ENCODE measurements around the gene PARL. TPM values are rescaled to one million over a fixed set of nuclear protein-coding genes. Genes with fewer than 3 reads are reported as not detected.

Gene PARL
- total and polyA plus RNA-seq, 8 donors: 39.6 to 58.3 (median 50.3) TPM

DNA sequence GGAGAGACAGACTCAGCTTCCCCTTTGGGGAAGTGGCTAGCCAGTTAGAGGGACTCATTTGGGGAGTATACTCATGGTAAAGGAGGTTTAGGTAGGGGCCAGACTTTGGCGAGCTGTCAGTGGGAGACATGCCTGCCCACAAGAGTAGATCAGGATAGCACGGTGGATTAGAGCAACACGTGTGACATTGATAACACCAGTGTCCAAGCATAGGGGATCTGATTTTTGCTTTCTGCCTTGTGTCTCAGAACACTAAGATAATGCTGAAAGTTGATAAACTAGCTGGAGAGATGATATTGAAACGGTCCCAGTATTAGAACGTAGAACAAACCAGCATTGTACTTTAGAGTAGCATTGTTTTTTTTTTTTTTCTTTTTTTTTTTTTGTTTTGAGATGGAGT, 85.2 kb downstream of the PARL start:
- TF ChIP-seq, protein P1, sequence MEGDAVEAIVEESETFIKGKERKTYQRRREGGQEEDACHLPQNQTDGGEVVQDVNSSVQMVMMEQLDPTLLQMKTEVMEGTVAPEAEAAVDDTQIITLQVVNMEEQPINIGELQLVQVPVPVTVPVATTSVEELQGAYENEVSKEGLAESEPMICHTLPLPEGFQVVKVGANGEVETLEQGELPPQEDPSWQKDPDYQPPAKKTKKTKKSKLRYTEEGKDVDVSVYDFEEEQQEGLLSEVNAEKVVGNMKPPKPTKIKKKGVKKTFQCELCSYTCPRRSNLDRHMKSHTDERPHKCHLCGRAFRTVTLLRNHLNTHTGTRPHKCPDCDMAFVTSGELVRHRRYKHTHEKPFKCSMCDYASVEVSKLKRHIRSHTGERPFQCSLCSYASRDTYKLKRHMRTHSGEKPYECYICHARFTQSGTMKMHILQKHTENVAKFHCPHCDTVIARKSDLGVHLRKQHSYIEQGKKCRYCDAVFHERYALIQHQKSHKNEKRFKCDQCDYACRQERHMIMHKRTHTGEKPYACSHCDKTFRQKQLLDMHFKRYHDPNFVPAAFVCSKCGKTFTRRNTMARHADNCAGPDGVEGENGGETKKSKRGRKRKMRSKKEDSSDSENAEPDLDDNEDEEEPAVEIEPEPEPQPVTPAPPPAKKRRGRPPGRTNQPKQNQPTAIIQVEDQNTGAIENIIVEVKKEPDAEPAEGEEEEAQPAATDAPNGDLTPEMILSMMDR (IDR thresholded peaks at IDR 0.05): no peak
- H3K36me3 ChIP-seq: peaks cover 0 to 79% of the 10 kb centered on the region in 2 donors
- H3K27me3 ChIP-seq: no peaks in the 10 kb centered on the region
- intact Hi-C loops (cut with DNase I): no loop called here
- no peaks in the 10 kb centered on the region for H3K4me1 ChIP-seq
- DNase-seq: no peak
- no peaks in the 10 kb centered on the region for H3K9me3 ChIP-seq
- H3K4me3 ChIP-seq: no peak overlapping the region
- no peak overlapping the region for H3K27ac ChIP-seq
- no peak for ATAC-seq

DNA sequence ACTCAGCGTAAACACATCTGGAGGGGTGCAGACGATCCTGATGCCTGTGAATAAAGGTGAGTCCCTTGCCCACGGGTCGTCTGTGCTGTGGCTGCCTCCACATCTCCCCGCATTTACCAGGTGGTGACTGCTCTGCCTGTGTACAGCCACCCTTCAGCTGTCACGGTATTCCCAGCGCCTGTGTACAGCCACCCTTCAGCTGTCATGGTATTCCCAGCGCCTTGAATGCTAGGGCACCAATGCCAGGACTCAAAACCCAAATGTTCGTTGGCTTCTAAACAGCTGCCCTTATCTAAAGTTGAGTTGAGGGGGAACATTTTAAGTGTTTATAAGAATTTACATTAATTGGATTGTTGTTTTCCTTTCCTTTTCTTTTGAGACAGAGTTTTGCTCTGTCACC, 86.7 kb downstream of the PARL start:
- Histone ChIP-seq H3K27ac (no peak overlapping the region), H3K27me3 (no peaks in the 10 kb centered on the region), H3K4me3 (no peak overlapping the region), H3K9me3 (no peaks in the 10 kb centered on the region), H3K36me3 (peaks cover 0 to 79% of the 10 kb centered on the region in 2 donors), H3K4me1 (no peaks in the 10 kb centered on the region)
- intact Hi-C loops (cut with DNase I): no loop called here
- TF ChIP-seq, protein P1 (IDR thresholded peaks at IDR 0.05): no peak
- no peak for ATAC-seq
- no peak for DNase-seq

DNA sequence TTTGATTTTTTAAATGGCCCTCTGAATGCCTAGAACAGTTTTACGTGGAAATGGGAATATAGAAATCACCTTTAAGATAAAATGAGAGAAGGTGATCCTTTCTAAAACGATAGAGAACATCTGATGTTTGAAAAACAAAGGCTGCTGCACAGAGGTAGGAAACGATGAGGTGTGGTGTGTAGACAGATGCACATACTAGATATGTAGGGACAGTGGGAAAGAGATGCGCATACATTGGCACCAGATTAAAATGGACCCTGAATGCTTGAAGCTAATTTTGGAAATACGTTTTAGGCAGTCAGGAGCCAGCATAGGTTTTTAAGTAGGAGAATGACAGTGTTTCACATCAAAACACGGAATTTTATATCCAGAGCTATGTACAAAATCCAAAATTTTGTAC, 88.3 kb downstream of the PARL start:
- Histone ChIP-seq H3K27ac (no peak overlapping the region), H3K36me3 (peaks cover 0 to 79% of the 10 kb centered on the region in 2 donors), H3K9me3 (no peaks in the 10 kb centered on the region), H3K27me3 (no peaks in the 10 kb centered on the region), H3K4me1 (no peaks in the 10 kb centered on the region), H3K4me3 (no peak overlapping the region)
- ATAC-seq (no peak), DNase-seq (no peak)
- TF ChIP-seq, protein P1 (IDR thresholded peaks at IDR 0.05): no peak
- intact Hi-C loops (cut with DNase I): no loop called here

DNA sequence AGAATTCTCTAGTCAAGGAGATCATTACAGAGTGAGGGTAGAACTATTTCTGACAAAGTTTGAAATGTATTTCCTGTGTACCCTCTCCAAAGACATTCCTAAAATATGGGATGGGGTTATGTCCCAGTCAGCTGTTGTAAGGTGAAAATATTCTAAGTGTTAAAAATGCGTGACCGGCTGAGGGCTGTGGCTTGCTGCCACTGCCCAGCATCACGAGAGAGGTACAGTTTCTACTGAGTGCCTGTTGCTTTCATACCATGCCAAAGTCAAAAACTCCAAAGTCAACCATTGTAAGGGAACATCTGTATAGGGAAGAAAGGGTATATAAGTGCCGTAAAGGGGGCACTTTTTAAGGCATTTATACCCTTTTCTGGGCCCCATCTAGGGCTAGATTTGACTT, 90.2 kb downstream of the PARL start:
- H3K36me3 ChIP-seq: peaks cover 4 to 79% of the 10 kb centered on the region in 2 donors
- TF ChIP-seq, protein P1 (IDR thresholded peaks at IDR 0.05): no peak
- no peaks in the 10 kb centered on the region for H3K27me3 ChIP-seq
- no peak overlapping the region for H3K27ac ChIP-seq
- no peak overlapping the region for H3K4me3 ChIP-seq
- no peaks in the 10 kb centered on the region for H3K9me3 ChIP-seq
- no peak for ATAC-seq
- intact Hi-C loops (cut with DNase I): no loop called here
- H3K4me1 ChIP-seq: no peaks in the 10 kb centered on the region
- DNase-seq: no peak

DNA sequence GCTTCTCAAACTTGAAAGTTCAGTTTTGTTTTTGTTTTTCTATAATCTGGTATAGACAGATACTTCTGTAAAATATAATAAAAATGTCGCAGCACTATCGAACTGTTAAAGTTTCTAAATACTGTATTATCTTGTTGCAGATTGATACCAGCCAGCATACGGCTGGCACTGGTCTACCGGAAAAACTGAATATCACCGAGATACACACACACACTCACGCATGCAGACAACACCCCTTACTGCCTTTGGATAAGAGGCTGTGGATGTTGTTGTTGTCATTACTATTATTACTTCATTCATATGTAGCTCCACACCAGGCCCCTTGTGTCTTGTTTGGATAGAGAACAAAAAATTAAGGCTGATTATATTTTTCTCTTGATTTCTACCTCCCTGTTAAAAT, 91.7 kb downstream of the PARL start:
- intact Hi-C loops (cut with DNase I): no loop called here
- TF ChIP-seq, protein P1 (IDR thresholded peaks at IDR 0.05): no peak

More for the DNA sequence above, 91.7 kb downstream of the PARL start:
- no peaks in the 10 kb centered on the region for H3K4me1 ChIP-seq
- H3K27me3 ChIP-seq: no peaks in the 10 kb centered on the region
- H3K27ac ChIP-seq: no peak overlapping the region
- DNase-seq (no peak), ATAC-seq (no peak)
- no peaks in the 10 kb centered on the region for H3K9me3 ChIP-seq
- no peak overlapping the region for H3K4me3 ChIP-seq
- peaks cover 4 to 74% of the 10 kb centered on the region in 2 donors for H3K36me3 ChIP-seq

Measured in left lung (tissue), 10 donors.